K562 (cell line): ENCODE data around the gene MOSPD3. TPM values are rescaled to one million over a fixed set of nuclear protein-coding genes. Genes with fewer than 3 reads are reported as not detected.

Source experiments
- DMBX1 ChIP-seq: fragments of 250-450 bp; sonication (Bioruptor Pico); IDR thresholded peaks from 2 replicates; pipeline ENCODE4 v1.8.0; 2022; ENCODE audit warnings: inconsistent platforms, mild to moderate bottlenecking, moderate library complexity, borderline replicate concordance
- E2F6 ChIP-seq, 2 experiments: IDR thresholded peaks; 2 replicates each; pipeline ENCODE4 v1.6.1; 2011; ENCODE audit warnings: borderline replicate concordance in 1 of 2, control low read depth in 1 of 2, low read depth in 1 of 2, low read length in 1 of 2, mild to moderate bottlenecking in 1 of 2, mixed read lengths in 1 of 2, moderate library complexity in 1 of 2; ENCODE audit not compliant: insufficient read depth in 1 of 2, insufficient read length in 1 of 2, poor library complexity in 1 of 2, severe bottlenecking in 1 of 2; ENCODE audit errors: extremely low read depth in 1 of 2
- ETV6 ChIP-seq, 3 experiments: fragments of 150-350 bp in 1 of 3; sonication (generic) in 1 of 3; formaldehyde crosslinking in 1 of 3; IDR thresholded peaks; 2 replicates each; pipeline versions ENCODE4 v1.6.1 to v1.8.0; 2014 to 2022; ENCODE audit warnings: borderline replicate concordance in 2 of 3, low read depth in 2 of 3, antibody characterized with exemption in 1 of 3, low read length in 1 of 3, mild to moderate bottlenecking in 1 of 3, missing genetic modification reagents in 1 of 3
- HOMEZ ChIP-seq: fragments of 250-450 bp; sonication (Bioruptor Pico); IDR thresholded peaks from 2 replicates; pipeline ENCODE4 v1.4.0; 2020; ENCODE audit warnings: mild to moderate bottlenecking, moderate library complexity
- L3MBTL2 ChIP-seq: fragments of 450-650 bp; IDR thresholded peaks from 2 replicates; pipeline ENCODE4 v1.6.1; 2016; ENCODE audit warnings: mild to moderate bottlenecking, moderate library complexity
- MAX ChIP-seq: sonication (generic); formaldehyde crosslinking; IDR thresholded peaks from 2 replicates; pipeline ENCODE4 v1.9.0; 2022; ENCODE audit warnings: mild to moderate bottlenecking, missing genetic modification reagents
- MBD2 ChIP-seq: sonication (generic); IDR thresholded peaks from 2 replicates; pipeline ENCODE4 v1.6.1; 2016; ENCODE audit warnings: low read depth, borderline replicate concordance
- MCM3 ChIP-seq: fragments of 450-650 bp; IDR thresholded peaks from 2 replicates; pipeline ENCODE4 v1.6.1; 2016
- MNT ChIP-seq, 2 experiments: fragments of 450-650 bp; conservative IDR thresholded peaks; 2 replicates each; pipeline ENCODE4 v1.6.1; 2017; ENCODE audit warnings: mild to moderate bottlenecking in 2 of 2, moderate library complexity in 2 of 2
- MYC ChIP-seq, 2 experiments: fragments of 250-450 bp in 1 of 2; sonication (Bioruptor Pico) in 1 of 2; IDR thresholded peaks; 2 replicates each; pipeline versions ENCODE4 v1.5.1 to v1.6.1; 2012 to 2021; ENCODE audit warnings: low read depth in 2 of 2, borderline replicate concordance in 1 of 2, improper control_type of control experiment in 1 of 2, low read length in 1 of 2, mild to moderate bottlenecking in 1 of 2, moderate library complexity in 1 of 2
- NFYB ChIP-seq: IDR thresholded peaks from 2 replicates; pipeline ENCODE4 v1.6.1; 2011; ENCODE audit warnings: mild to moderate bottlenecking, moderate library complexity; ENCODE audit not compliant: insufficient read length; ENCODE audit errors: extremely low read depth
- POLR2G ChIP-seq: fragments of 200-400 bp; formaldehyde crosslinking; IDR thresholded peaks from 2 replicates; pipeline ENCODE4 v1.6.1; 2017; ENCODE audit warnings: low read depth, mild to moderate bottlenecking, antibody characterized with exemption, low read length, moderate library complexity
- PREB ChIP-seq: sonication (generic); formaldehyde crosslinking; IDR thresholded peaks from 2 replicates; pipeline ENCODE4 v1.8.1; 2023; ENCODE audit warnings: mild to moderate bottlenecking, missing genetic modification reagents
- TSC22D4 ChIP-seq: fragments of 450-650 bp; IDR thresholded peaks from 2 replicates; pipeline ENCODE4 v1.6.1; 2016; ENCODE audit warnings: missing genetic modification characterization, missing biosample characterization, control low read depth
- USF2 ChIP-seq: sonication (generic); formaldehyde crosslinking; IDR thresholded peaks from 2 replicates; pipeline ENCODE4 v1.5.0; 2020; ENCODE audit warnings: missing genetic modification reagents
- ZNF175 ChIP-seq: fragments of 200-800 bp; sonication (Bioruptor generic); IDR thresholded peaks from 2 replicates; pipeline ENCODE4 v1.6.1; 2016; ENCODE audit warnings: low read depth, mild to moderate bottlenecking, missing genetic modification characterization, missing compliant biosample characterization
- ZNF24 ChIP-seq: fragments of 450-650 bp; IDR thresholded peaks from 2 replicates; pipeline ENCODE4 v1.6.1; 2016
- ZNF589 ChIP-seq: fragments of 200-800 bp; sonication (Bioruptor generic); IDR thresholded peaks from 2 replicates; pipeline ENCODE4 v1.6.1; 2016; ENCODE audit warnings: low read depth, missing genetic modification characterization, missing compliant biosample characterization
- ZNF79 ChIP-seq: fragments of 250-450 bp; sonication (Bioruptor Pico); IDR thresholded peaks from 2 replicates; pipeline ENCODE4 v1.4.0; 2020; ENCODE audit warnings: low read depth, mild to moderate bottlenecking, moderate library complexity
- polyA plus RNA-seq, 8 experiments: library from polyadenylated mRNA; depleted of rRNA in 4 of 8; stranded (reverse) in 5 of 8; unstranded in 3 of 8; fragments of >200 nt; fragmentation: Nextera tagmentation in 2 of 8; fragmentation: Illumina TruSeq in 1 of 8; extraction: Ambion mirVana in 2 of 8; extraction: Trizol in 1 of 8; gene quantifications; 2 replicates each; pipeline versions ENCODE4 v1.2.1 to v1.2.3, GENCODE V29; 2011 to 2014; ENCODE audit warnings: inconsistent platforms in 1 of 8, missing spikeins in 1 of 8
- total RNA-seq, 7 experiments: library from RNA; depleted of rRNA in 6 of 7; stranded (reverse); fragments of >200 nt in 6 of 7; fragmentation: Illumina TruSeq in 2 of 7; extraction: Trizol in 2 of 7; gene quantifications; 2 replicates each; pipeline versions ENCODE4 v1.2.1 to v1.2.3, GENCODE V29; 2011 to 2021; ENCODE audit warnings: low replicate concordance in 1 of 7

MOSPD3 gene
- total and polyA plus RNA-seq, 9 of the 15 experiments (the other 6 are each of a cell fraction or from before 2014, with no cell fraction given), result 1.4 to 32.1 (median 7.3) TPM

GRCh38 chr7:100568176-100568895 is 44.0 kb upstream of the MOSPD3 start (continued):
- TF ChIP-seq MYC (IDR thresholded peaks at IDR 0.05; ENCODE audit: low read depth, low read length), result peak; percentile 87
- no peak for TF ChIP-seq MYC (CRISPR knock-in tag; IDR thresholded peaks at IDR 0.05; ENCODE audit: borderline replicate concordance, low read depth)
- TF ChIP-seq MCM3, result no peak
- TF ChIP-seq ETV6 (IDR thresholded peaks at IDR 0.05; ENCODE audit: borderline replicate concordance in 1 of 2, low read depth in 2 of 2, low read length in 1 of 2), result no peak
- TF ChIP-seq ETV6 (CRISPR knock-in tag; IDR thresholded peaks at IDR 0.05; ENCODE audit: borderline replicate concordance), result no peak
- no peak for TF ChIP-seq ZNF175 (CRISPR knock-in tag)
- TF ChIP-seq HOMEZ, result no peak
- no peak for TF ChIP-seq DMBX1
- TF ChIP-seq PREB (CRISPR knock-in tag), result no peak
- no peak for TF ChIP-seq NFYB
- TF ChIP-seq L3MBTL2, result no peak
- peak; percentile 45; the same call in 1 of the 2 replicates for TF ChIP-seq USF2 (CRISPR knock-in tag)
- no peak for TF ChIP-seq ZNF79 (CRISPR knock-in tag)
- TF ChIP-seq ZNF24, result no peak
- peak; percentile 81 for TF ChIP-seq MAX
- 0 out of 2 replicates have a peak, but pooled peaks have one; percentile 12 for TF ChIP-seq MBD2
- peak; percentile 71 to 82 for TF ChIP-seq MNT (conservative IDR thresholded peaks at IDR 0.05)
- peak; percentile 68 for TF ChIP-seq POLR2G
- TF ChIP-seq TSC22D4 (tag), result no peak
- TF ChIP-seq ZNF589 (CRISPR knock-in tag), result no peak
- peak; percentile 35 to 47 for TF ChIP-seq E2F6 (IDR thresholded peaks at IDR 0.05; ENCODE audit: borderline replicate concordance in 1 of 2, extremely low read depth in 1 of 2, insufficient read depth in 1 of 2, insufficient read length in 1 of 2, low read depth in 1 of 2, low read length in 1 of 2, poor library complexity in 1 of 2, severe bottlenecking in 1 of 2)
